Measurements from ENCODE around the gene KLHL14. TPM values are rescaled to one million over a fixed set of nuclear protein-coding genes. Genes with fewer than 3 reads are reported as not detected.

The KLHL14 gene
- total and polyA plus RNA-seq, 11 donors = 0.07 to 0.34 (median 0.12) TPM; not detected in 4

- DNase-seq (no peak), ATAC-seq (no peak)
- no peak overlapping the region for H3K27ac ChIP-seq
- peaks cover 0 to 3% (median 0%) of the 10 kb centered on the region in 12 donors for H3K4me1 ChIP-seq
- TF ChIP-seq POLR2A (IDR thresholded peaks at IDR 0.05) = no peak
- TF ChIP-seq CTCF (IDR thresholded peaks at IDR 0.05) = no peak
- no peaks in the 10 kb centered on the region for H3K36me3 ChIP-seq
- H3K4me3 ChIP-seq = no peak overlapping the region
- intact Hi-C loops (cut with DNase I) = loop anchor here in 3 of 10 donors (10.0 kb wide), 1 partner anchor 213 kb away; no protein-coding TSS in a partner anchor
- WGBS, 4 donors = 89 to 96% (median 92%) methylated on average over 2 of the region's 2 CpGs
- no peaks in the 10 kb centered on the region for H3K9me3 ChIP-seq
- H3K27me3 ChIP-seq = no peaks in the 10 kb centered on the region
Measured at GRCh38 chr18:32711862-32712261, 61.0 kb downstream of the KLHL14 start.

GRCh38 chr18:32707586-32707985, 65.2 kb downstream of the KLHL14 start:
- Histone ChIP-seq H3K9me3 (no peaks in the 10 kb centered on the region), H3K36me3 (no peaks in the 10 kb centered on the region), H3K4me3 (no peak overlapping the region), H3K27me3 (no peaks in the 10 kb centered on the region), H3K27ac (no peak overlapping the region), H3K4me1 (no peaks in the 10 kb centered on the region)
- intact Hi-C loops (cut with DNase I) = no loop called here
- no peak for ATAC-seq
- 83 to 89% (median 87%) methylated on average over 2 of the region's 2 CpGs for WGBS, 4 donors
- no peak for TF ChIP-seq POLR2A (IDR thresholded peaks at IDR 0.05)
- no peak for TF ChIP-seq CTCF (IDR thresholded peaks at IDR 0.05)
- no peak for DNase-seq

GRCh38 chr18:32707147-32707546, 65.7 kb downstream of the KLHL14 start:
- ATAC-seq = no peak
- no peak for DNase-seq
- intact Hi-C loops (cut with DNase I) = no loop called here
- no peak for TF ChIP-seq POLR2A (IDR thresholded peaks at IDR 0.05)
- no peak for TF ChIP-seq CTCF (IDR thresholded peaks at IDR 0.05)
- Histone ChIP-seq H3K4me1 (no peaks in the 10 kb centered on the region), H3K9me3 (no peaks in the 10 kb centered on the region), H3K36me3 (no peaks in the 10 kb centered on the region), H3K27ac (no peak overlapping the region), H3K4me3 (no peak overlapping the region), H3K27me3 (no peaks in the 10 kb centered on the region)
- WGBS, 4 donors = 68 to 78% (median 72%) methylated on average over 2 of the region's 2 CpGs

- intact Hi-C loops (cut with DNase I) = no loop called here
- no peaks in the 10 kb centered on the region for H3K4me1 ChIP-seq
- ATAC-seq (no peak), DNase-seq (no peak)
- H3K36me3 ChIP-seq = no peaks in the 10 kb centered on the region
- no peak overlapping the region for H3K4me3 ChIP-seq
- no peak overlapping the region for H3K27ac ChIP-seq
- no peak for TF ChIP-seq CTCF (IDR thresholded peaks at IDR 0.05)
- no peak for TF ChIP-seq POLR2A (IDR thresholded peaks at IDR 0.05)
- no peaks in the 10 kb centered on the region for H3K27me3 ChIP-seq
- no peaks in the 10 kb centered on the region for H3K9me3 ChIP-seq
Measured at GRCh38 chr18:32701313-32701712, 71.5 kb downstream of the KLHL14 start.

Measured in heart left ventricle (tissue), 16 donors.